Prostate gland (tissue), 2 donors: Measurements from ENCODE around the gene OBSL1.

Experiments used
- CTCF ChIP-seq, 4 experiments: fragments of 200-600 bp in 2 of 4; fragments of 450-650 bp in 2 of 4; sonication (generic) in 2 of 4; IDR thresholded peaks; 1 replicate in 3 of 4; 2 replicates in 1 of 4; pipeline ENCODE4 v1.5.1; 2016 to 2019; ENCODE audit warnings: antibody characterized with exemption in 4 of 4, mild to moderate bottlenecking in 2 of 4, moderate library complexity in 2 of 4
- POLR2A ChIP-seq: fragments of 450-650 bp; IDR thresholded peaks from one replicate; pipeline ENCODE4 v1.6.1; 2016; ENCODE audit warnings: antibody characterized with exemption, mild to moderate bottlenecking
- POLR2AphosphoS5 ChIP-seq: sonication (generic); formaldehyde crosslinking; IDR thresholded peaks from one replicate; pipeline ENCODE4 v1.6.1; 2017; ENCODE audit warnings: antibody characterized with exemption

DNA sequence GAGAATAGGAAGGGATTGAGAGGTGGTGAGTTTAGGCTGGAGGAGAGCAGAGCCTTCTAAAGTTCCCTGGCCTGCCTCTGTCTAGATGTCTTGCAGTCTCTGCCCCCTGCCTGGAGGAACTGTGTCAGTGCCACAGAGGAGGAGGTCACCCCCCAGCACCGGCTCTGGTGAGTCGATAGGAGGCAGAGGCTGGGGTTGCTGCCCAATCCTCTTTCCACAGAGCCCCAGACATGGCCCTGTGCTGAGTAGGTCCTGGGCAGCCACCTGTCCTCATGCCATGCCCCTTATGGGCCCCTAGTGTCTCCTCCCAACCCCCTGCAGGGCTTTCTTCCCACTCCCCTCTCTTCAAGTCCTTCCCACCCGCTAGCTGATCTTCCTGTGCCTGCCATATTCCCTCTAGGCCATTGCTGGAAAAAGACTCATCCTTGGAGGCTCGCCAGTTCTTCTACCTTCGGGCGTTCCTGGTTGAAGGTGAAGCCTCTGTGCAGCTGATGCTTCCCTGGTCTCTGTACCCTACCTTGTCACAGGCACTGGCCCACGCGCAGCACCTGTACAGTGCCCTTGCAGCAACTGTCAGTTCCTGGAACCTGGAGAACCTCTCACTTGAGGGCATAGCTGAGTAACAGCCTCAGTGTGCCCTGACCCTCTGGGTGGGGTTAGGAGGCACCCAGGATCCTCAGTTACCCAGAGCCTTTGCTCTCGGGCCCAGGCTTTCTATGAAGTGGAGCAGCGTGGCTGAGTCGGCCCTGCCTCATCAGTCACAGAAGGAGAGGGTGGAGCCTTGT lies 42.9 kb upstream of the OBSL1 start:
- no peak for TF ChIP-seq POLR2A
- TF ChIP-seq CTCF (IDR thresholded peaks at IDR 0.05), result no peak
- no peak for TF ChIP-seq POLR2AphosphoS5
